Measurements from ENCODE around the gene DNAJC13. TPM values are rescaled to one million over a fixed set of nuclear protein-coding genes. Genes with fewer than 3 reads are reported as not detected.
A peak's percentile ranks its signal among the peaks of the same experiment; 100 is the strongest.
"Not testable (repeated sequence)": the region's sequence is repeated elsewhere in the genome, so short reads cannot be mapped to it uniquely, and the experiment has no call there.

Gene DNAJC13
- total and polyA plus RNA-seq, 4 donors = 12.0 to 70.4 (median 32.9) TPM

GRCh38 chr3:132382267-132382666 is 35.0 kb upstream of the DNAJC13 start:
- no peaks in the 10 kb centered on the region for H3K36me3 ChIP-seq (ENCODE audit: control insufficient read depth in 1 of 2, insufficient read depth in 2 of 2, low read length in 1 of 2)
- intact Hi-C loops (cut with DNase I) = no loop called here
- WGBS, 2 donors = 50 to 71% methylated on average over 4 of the region's 4 CpGs
- no peaks in the 10 kb centered on the region for H3K4me1 ChIP-seq (ENCODE audit: control insufficient read depth in 1 of 2, insufficient read depth in 2 of 2, low read length in 2 of 2)
- DNase-seq = no peak
- H3K27ac ChIP-seq (ENCODE audit: low read depth in 1 of 2, low read length in 2 of 2) = no peak overlapping the region
- no peaks in the 10 kb centered on the region for H3K9me3 ChIP-seq (ENCODE audit: control insufficient read depth, low read length)
- H3K4me3 ChIP-seq (ENCODE audit: low read length in 2 of 2) = no peak overlapping the region
- ATAC-seq (ENCODE audit: low FRiP score) = no peak
- H3K27me3 ChIP-seq (ENCODE audit: control insufficient read depth in 1 of 2, insufficient read depth in 2 of 2, low read length in 1 of 2) = peaks cover 0 to 1% of the 10 kb centered on the region in 2 donors

GRCh38 chr3:132382688-132383194 is 34.6 kb upstream of the DNAJC13 start:
- no peak overlapping the region for H3K27ac ChIP-seq (ENCODE audit: low read depth in 1 of 2, low read length in 2 of 2)
- H3K27me3 ChIP-seq (ENCODE audit: control insufficient read depth in 1 of 2, insufficient read depth in 2 of 2, low read length in 1 of 2) = peaks cover 0 to 2% of the 10 kb centered on the region in 2 donors
- H3K36me3 ChIP-seq (ENCODE audit: control insufficient read depth in 1 of 2, insufficient read depth in 2 of 2, low read length in 1 of 2) = no peaks in the 10 kb centered on the region
- ATAC-seq (ENCODE audit: low FRiP score) = no peak
- no peaks in the 10 kb centered on the region for H3K4me1 ChIP-seq (ENCODE audit: control insufficient read depth in 1 of 2, insufficient read depth in 2 of 2, low read length in 2 of 2)
- no peak for DNase-seq
- no peak overlapping the region for H3K4me3 ChIP-seq (ENCODE audit: low read length in 2 of 2)
- intact Hi-C loops (cut with DNase I) = no loop called here
- no peaks in the 10 kb centered on the region for H3K9me3 ChIP-seq (ENCODE audit: control insufficient read depth, low read length)

GRCh38 chr3:132386259-132386658 is 31.0 kb upstream of the DNAJC13 start:
- DNase-seq = no peak
- intact Hi-C loops (cut with DNase I) = no loop called here
- WGBS, 2 donors = 77 to 81% methylated on average over 8 of the region's 8 CpGs
- H3K4me1 ChIP-seq (ENCODE audit: control insufficient read depth in 1 of 2, insufficient read depth in 2 of 2, low read length in 2 of 2) = no peaks in the 10 kb centered on the region
- H3K9me3 ChIP-seq (ENCODE audit: control insufficient read depth, low read length) = no peaks in the 10 kb centered on the region
- ATAC-seq (ENCODE audit: low FRiP score) = no peak
- H3K36me3 ChIP-seq (ENCODE audit: control insufficient read depth in 1 of 2, insufficient read depth in 2 of 2, low read length in 1 of 2) = no peaks in the 10 kb centered on the region
- no peak overlapping the region for H3K4me3 ChIP-seq (ENCODE audit: low read length in 2 of 2)
- H3K27ac ChIP-seq (ENCODE audit: low read depth in 1 of 2, low read length in 2 of 2) = no peak overlapping the region
- peaks cover 0 to 2% of the 10 kb centered on the region in 2 donors for H3K27me3 ChIP-seq (ENCODE audit: control insufficient read depth in 1 of 2, insufficient read depth in 2 of 2, low read length in 1 of 2)

- intact Hi-C loops (cut with DNase I) = loop anchor here in 1 of 2 donors (10.0 kb wide), 1 partner anchor 138 kb away; no protein-coding TSS in a partner anchor
- H3K4me3 ChIP-seq (ENCODE audit: low read length in 2 of 2); H3K9me3 ChIP-seq (ENCODE audit: control insufficient read depth, low read length); H3K36me3 ChIP-seq (ENCODE audit: control insufficient read depth in 1 of 2, insufficient read depth in 2 of 2, low read length in 1 of 2); H3K27me3 ChIP-seq (ENCODE audit: control insufficient read depth in 1 of 2, insufficient read depth in 2 of 2, low read length in 1 of 2); ATAC-seq (ENCODE audit: low FRiP score); H3K4me1 ChIP-seq (ENCODE audit: control insufficient read depth in 1 of 2, insufficient read depth in 2 of 2, low read length in 2 of 2); DNase-seq; H3K27ac ChIP-seq (ENCODE audit: low read depth in 1 of 2, low read length in 2 of 2): not testable (repeated sequence)
- WGBS, 2 donors = 76 to 91% methylated on average over 1 of the region's 1 CpG
These were observed 24.6 kb upstream of the DNAJC13 start for GRCh38 chr3:132392675-132393074.

- no peaks in the 10 kb centered on the region for H3K36me3 ChIP-seq (ENCODE audit: control insufficient read depth in 1 of 2, insufficient read depth in 2 of 2, low read length in 1 of 2)
- intact Hi-C loops (cut with DNase I) = loop anchor here in 1 of 2 donors (10.0 kb wide), 1 partner anchor 140 kb away; no protein-coding TSS in a partner anchor
- 15 to 18% methylated on average over 2 of the region's 2 CpGs for WGBS, 2 donors
- H3K4me1 ChIP-seq (ENCODE audit: control insufficient read depth in 1 of 2, insufficient read depth in 2 of 2, low read length in 2 of 2) = no peaks in the 10 kb centered on the region
- no peak for ATAC-seq (ENCODE audit: low FRiP score)
- no peaks in the 10 kb centered on the region for H3K27me3 ChIP-seq (ENCODE audit: control insufficient read depth in 1 of 2, insufficient read depth in 2 of 2, low read length in 1 of 2)
- H3K9me3 ChIP-seq (ENCODE audit: control insufficient read depth, low read length) = peaks cover 2% of the 10 kb centered on the region
- H3K4me3 ChIP-seq (ENCODE audit: low read length in 2 of 2) = no peak overlapping the region
- DNase-seq = no peak
- H3K27ac ChIP-seq (ENCODE audit: low read depth in 1 of 2, low read length in 2 of 2) = no peak overlapping the region
These were observed 23.0 kb upstream of the DNAJC13 start for GRCh38 chr3:132394320-132394719.

- intact Hi-C loops (cut with DNase I) = loop anchor here (5.0 to 10.0 kb wide), 2 partner anchors 38 to 140 kb away; no protein-coding TSS in a partner anchor
- ATAC-seq (ENCODE audit: low FRiP score) (no peak), DNase-seq (no peak)
- no peaks in the 10 kb centered on the region for H3K4me1 ChIP-seq (ENCODE audit: control insufficient read depth in 1 of 2, insufficient read depth in 2 of 2, low read length in 2 of 2)
- WGBS, 2 donors = 86 to 88% methylated on average over 1 of the region's 1 CpG
- H3K27ac ChIP-seq (ENCODE audit: low read depth in 1 of 2, low read length in 2 of 2) = no peak overlapping the region
- peaks cover 2% of the 10 kb centered on the region for H3K9me3 ChIP-seq (ENCODE audit: control insufficient read depth, low read length)
- H3K4me3 ChIP-seq (ENCODE audit: low read length in 2 of 2) = no peak overlapping the region
- H3K36me3 ChIP-seq (ENCODE audit: control insufficient read depth in 1 of 2, insufficient read depth in 2 of 2, low read length in 1 of 2) = no peaks in the 10 kb centered on the region
- H3K27me3 ChIP-seq (ENCODE audit: control insufficient read depth in 1 of 2, insufficient read depth in 2 of 2, low read length in 1 of 2) = no peaks in the 10 kb centered on the region
These were observed 22.2 kb upstream of the DNAJC13 start for GRCh38 chr3:132395126-132395525.

- Histone ChIP-seq H3K27ac (ENCODE audit: low read depth in 1 of 2, low read length in 2 of 2) (no peak overlapping the region), H3K9me3 (ENCODE audit: control insufficient read depth, low read length) (peaks cover 2% of the 10 kb centered on the region), H3K4me3 (ENCODE audit: low read length in 2 of 2) (no peak overlapping the region), H3K4me1 (ENCODE audit: control insufficient read depth in 1 of 2, insufficient read depth in 2 of 2, low read length in 2 of 2) (no peaks in the 10 kb centered on the region), H3K36me3 (ENCODE audit: control insufficient read depth in 1 of 2, insufficient read depth in 2 of 2, low read length in 1 of 2) (no peaks in the 10 kb centered on the region), H3K27me3 (ENCODE audit: control insufficient read depth in 1 of 2, insufficient read depth in 2 of 2, low read length in 1 of 2) (no peaks in the 10 kb centered on the region)
- intact Hi-C loops (cut with DNase I) = loop anchor here (5.0 to 10.0 kb wide), 2 partner anchors 39 to 141 kb away; no protein-coding TSS in a partner anchor
- DNase-seq (peak in 1 of 2 donors; percentile 64), ATAC-seq (ENCODE audit: low FRiP score) (no peak)
- 93 to 97% methylated on average over 24 of the region's 24 CpGs for WGBS, 2 donors
These were observed 21.0 kb upstream of the DNAJC13 start for GRCh38 chr3:132396255-132396654.

- intact Hi-C loops (cut with DNase I) = loop anchor here (5.0 to 10.0 kb wide), 2 partner anchors 39 to 142 kb away; no protein-coding TSS in a partner anchor
- 82 to 91% methylated on average over 8 of the region's 8 CpGs for WGBS, 2 donors
- DNase-seq = not testable (repeated sequence)
These were observed 20.5 kb upstream of the DNAJC13 start for GRCh38 chr3:132396776-132397175.

More at GRCh38 chr3:132396776-132397175, 20.5 kb upstream of the DNAJC13 start:
- not testable (repeated sequence) for H3K27ac ChIP-seq (ENCODE audit: low read depth in 1 of 2, low read length in 2 of 2); H3K4me3 ChIP-seq (ENCODE audit: low read length in 2 of 2); H3K4me1 ChIP-seq (ENCODE audit: control insufficient read depth in 1 of 2, insufficient read depth in 2 of 2, low read length in 2 of 2); H3K36me3 ChIP-seq (ENCODE audit: control insufficient read depth in 1 of 2, insufficient read depth in 2 of 2, low read length in 1 of 2); H3K9me3 ChIP-seq (ENCODE audit: control insufficient read depth, low read length); ATAC-seq (ENCODE audit: low FRiP score); H3K27me3 ChIP-seq (ENCODE audit: control insufficient read depth in 1 of 2, insufficient read depth in 2 of 2, low read length in 1 of 2)
